NCI-H748 (cell line): ENCODE data around the gene NHLH2.

Source experiments
- DNase-seq: peaks from one replicate; lab custom pipeline; 2025; ENCODE audit not compliant: unreplicated experiment; lab: John Stamatoyannopoulos, UW

Gene NHLH2

GRCh38 chr1:115805597-115805996 is 35.3 kb downstream of the NHLH2 start:
- no peak for DNase-seq

DNA sequence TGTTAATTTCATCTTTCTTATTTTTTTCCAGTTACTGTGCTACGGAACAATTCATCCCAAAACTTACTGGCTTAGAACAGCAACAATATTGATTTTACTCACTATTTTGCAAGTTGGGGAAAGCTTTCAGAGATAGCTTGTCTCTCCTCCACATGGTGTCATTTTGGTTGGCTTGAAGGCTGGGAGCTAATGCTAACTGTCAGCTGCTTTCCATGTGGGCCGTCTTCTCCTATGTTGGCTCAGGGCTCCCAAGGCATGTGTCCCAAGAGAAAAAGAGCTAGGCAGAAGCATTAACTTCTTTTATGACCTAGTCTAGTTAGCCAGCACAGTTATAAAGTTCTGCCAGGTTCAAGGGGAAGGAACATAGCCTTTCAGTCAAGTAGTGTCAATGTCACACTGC is 38.5 kb downstream of the NHLH2 start:
- no peak for DNase-seq

GRCh38 chr1:115797486-115797885 is 43.4 kb downstream of the NHLH2 start:
- no peak for DNase-seq

DNA sequence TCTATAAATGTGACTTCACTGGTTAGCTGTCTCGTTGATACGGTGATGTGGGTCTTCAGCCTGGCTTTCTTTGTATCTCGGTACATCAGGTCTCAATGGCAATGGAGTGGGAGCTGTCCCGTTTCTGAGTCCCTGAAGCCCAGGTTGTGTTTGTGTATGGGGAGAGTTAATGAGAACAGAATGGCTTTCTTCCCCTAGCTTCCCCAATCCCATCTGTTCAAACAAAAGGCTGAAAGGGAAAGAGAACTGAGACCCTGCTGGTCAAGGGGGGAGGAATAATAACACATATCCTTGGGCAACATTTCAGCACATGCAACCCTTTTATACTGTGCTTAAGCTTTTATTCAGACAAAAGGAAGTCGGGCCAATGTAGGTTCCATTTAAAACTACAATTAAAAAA is 44.0 kb downstream of the NHLH2 start:
- peak; percentile 33 for DNase-seq

DNA sequence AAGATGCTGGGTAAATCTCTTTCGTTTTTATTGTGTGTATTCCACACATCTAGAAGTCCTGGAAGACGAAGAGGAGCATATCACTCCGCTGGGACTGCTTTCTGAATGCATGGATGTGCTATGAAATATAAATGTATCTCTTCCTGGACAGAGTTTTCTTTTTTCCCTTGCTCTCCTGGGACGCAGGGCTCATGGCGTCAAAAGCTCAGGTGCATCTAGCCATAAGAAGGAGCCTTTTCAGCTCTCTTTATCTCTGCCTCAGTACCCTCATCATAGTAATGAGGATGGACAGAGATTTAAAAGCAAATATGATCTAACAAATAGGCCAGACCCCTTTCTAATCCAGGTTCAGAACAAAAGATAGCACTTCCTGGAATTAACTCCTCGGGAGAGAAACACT is 44.9 kb downstream of the NHLH2 start:
- DNase-seq: no peak

- no peak for DNase-seq
Observed at GRCh38 chr1:115794976-115795639, 45.8 kb downstream of the NHLH2 start.

- DNase-seq: no peak
Observed at GRCh38 chr1:115793162-115793561, 47.8 kb downstream of the NHLH2 start.

DNA sequence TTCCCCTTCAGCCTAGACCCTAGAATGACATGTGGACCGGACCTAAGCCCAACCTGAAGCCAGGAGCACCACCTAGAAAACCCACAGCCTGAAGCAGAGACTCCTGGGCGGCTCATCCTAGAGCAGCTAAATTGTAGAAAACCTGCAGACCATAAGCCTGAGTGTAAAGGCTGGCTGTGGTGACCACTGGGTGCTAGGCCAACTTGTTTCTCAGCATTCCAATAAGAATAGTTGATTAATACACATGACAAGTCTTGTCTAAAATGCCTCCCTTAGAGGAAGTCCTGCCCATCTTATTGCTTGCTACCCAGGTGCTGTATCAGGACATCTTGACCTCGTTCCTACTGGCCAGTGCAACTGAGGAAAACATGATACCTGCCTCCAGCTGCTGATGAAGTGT is 49.1 kb downstream of the NHLH2 start:
- DNase-seq: no peak

GRCh38 chr1:115790846-115791245 is 50.1 kb downstream of the NHLH2 start:
- DNase-seq: no peak

DNA sequence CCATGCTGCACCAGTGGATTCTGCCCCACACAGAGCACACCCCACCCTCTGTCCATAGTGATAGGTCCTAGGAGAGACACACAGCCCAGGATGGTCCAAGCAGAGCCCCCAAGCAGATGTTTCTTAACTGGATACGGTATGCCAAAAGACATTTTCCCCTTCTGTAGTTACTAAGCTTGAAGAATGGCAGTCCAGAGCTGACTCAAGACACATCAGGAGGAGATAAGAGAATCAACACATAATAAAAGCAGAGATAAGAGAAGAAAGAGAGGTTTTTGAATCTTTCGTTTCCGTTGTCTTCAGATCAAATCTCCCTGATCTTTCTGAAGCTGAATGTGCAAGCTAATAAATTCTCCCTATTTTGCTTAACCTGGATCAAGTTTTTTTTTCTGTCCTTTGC is 50.6 kb downstream of the NHLH2 start:
- no peak for DNase-seq
